C4-2B (cell line): ENCODE data around the gene RPGRIP1.

Source experiments
- H3K27ac ChIP-seq: fragments of 450-650 bp; 2 replicates; pipeline ENCODE4 v1.5.1; 2017
- ZFX ChIP-seq: fragments of 450-650 bp; IDR thresholded peaks from 2 replicates; pipeline ENCODE4 v1.6.1; 2017
- TF ChIP-seq, protein P1 (sequence below): fragments of 450-650 bp; conservative IDR thresholded peaks from 2 replicates; pipeline ENCODE4 v1.5.1; 2017; ENCODE audit warnings: mild to moderate bottlenecking

RPGRIP1 gene

GRCh38 chr14:21311614-21312013 lies 31.7 kb downstream of the RPGRIP1 start:
- TF ChIP-seq, protein P1, sequence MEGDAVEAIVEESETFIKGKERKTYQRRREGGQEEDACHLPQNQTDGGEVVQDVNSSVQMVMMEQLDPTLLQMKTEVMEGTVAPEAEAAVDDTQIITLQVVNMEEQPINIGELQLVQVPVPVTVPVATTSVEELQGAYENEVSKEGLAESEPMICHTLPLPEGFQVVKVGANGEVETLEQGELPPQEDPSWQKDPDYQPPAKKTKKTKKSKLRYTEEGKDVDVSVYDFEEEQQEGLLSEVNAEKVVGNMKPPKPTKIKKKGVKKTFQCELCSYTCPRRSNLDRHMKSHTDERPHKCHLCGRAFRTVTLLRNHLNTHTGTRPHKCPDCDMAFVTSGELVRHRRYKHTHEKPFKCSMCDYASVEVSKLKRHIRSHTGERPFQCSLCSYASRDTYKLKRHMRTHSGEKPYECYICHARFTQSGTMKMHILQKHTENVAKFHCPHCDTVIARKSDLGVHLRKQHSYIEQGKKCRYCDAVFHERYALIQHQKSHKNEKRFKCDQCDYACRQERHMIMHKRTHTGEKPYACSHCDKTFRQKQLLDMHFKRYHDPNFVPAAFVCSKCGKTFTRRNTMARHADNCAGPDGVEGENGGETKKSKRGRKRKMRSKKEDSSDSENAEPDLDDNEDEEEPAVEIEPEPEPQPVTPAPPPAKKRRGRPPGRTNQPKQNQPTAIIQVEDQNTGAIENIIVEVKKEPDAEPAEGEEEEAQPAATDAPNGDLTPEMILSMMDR: no peak
- TF ChIP-seq ZFX: no peak

GRCh38 chr14:21313512-21313911 lies 33.6 kb downstream of the RPGRIP1 start:
- H3K27ac ChIP-seq: no peak overlapping the region
- TF ChIP-seq, protein P1: no peak
- TF ChIP-seq ZFX: no peak

More at GRCh38 chr14:21311614-21312013, 31.7 kb downstream of the RPGRIP1 start:
- no peak overlapping the region for H3K27ac ChIP-seq

DNA sequence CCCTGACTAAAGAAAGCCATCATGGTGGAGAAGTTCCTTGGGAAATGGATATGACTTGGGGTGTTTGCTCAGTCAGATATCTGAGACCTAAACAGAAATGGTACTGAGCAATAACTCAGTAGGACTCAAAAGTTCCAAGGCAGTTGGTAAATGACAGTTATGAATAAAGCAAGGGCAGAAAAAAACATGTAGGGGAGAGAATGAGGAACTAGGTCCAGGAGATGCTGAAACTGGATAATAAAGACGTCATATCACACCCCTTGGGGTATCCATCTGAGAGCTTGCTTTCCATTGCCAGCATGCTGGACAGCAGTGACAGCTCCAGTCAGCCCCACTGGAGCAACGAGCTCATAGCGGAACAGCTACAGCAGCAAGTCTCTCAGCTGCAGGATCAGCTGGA lies 37.5 kb downstream of the RPGRIP1 start:
- no peak overlapping the region for H3K27ac ChIP-seq

GRCh38 chr14:21320913-21321312 lies 41.0 kb downstream of the RPGRIP1 start:
- H3K27ac ChIP-seq: peak overlapping the region; percentile 15; the same call in 1 of the 2 replicates
- TF ChIP-seq, protein P1: no peak
- TF ChIP-seq ZFX: no peak

More for the DNA sequence above, 37.5 kb downstream of the RPGRIP1 start:
- TF ChIP-seq, protein P1: no peak
- TF ChIP-seq ZFX: no peak

DNA sequence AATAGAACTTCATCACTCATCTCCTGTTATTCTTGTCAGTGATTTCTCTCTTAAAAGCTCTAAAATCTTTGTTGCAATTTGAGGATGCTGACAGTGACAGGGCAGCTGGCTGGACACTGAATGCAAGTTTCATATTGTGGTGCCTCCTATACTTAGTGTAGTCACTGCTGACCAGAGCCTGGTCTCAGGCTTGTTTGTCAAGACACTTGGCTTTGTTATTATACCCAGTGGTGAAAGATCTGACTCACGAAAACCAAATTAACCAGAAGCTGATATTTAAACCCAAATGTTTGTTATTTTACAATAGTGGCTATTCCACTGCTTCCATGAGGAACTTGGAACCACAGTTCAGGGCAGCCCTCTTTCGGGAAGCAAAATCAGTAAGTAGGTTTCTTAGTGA lies 42.8 kb downstream of the RPGRIP1 start:
- TF ChIP-seq ZFX: no peak
- TF ChIP-seq, protein P1: no peak
- no peak overlapping the region for H3K27ac ChIP-seq

DNA sequence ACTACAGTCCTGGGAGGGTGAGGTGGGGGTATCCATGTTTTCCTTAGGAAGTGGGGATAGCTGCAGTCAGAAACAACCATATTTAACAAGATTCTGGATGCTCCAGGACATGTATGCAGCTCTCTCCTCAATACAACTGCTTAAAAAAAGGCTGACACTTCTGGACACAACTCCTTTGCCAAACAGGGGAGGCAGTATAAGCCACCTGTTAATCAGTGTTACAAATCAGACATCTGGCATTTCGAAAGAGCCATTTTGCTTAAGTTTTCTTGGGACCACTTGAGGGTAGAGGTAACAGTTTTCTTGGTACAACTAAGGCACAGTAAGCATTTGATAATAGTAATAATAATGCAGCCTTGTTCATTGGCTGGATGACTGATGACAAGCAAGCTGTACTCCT lies 47.1 kb downstream of the RPGRIP1 start:
- H3K27ac ChIP-seq: no peak overlapping the region
- TF ChIP-seq, protein P1: no peak
- TF ChIP-seq ZFX: no peak
